Measurements from ENCODE around the gene MYCN.

MYCN gene

GRCh38 chr2:15979051-15979758, 38.9 kb downstream of the MYCN start:
- no peak for DNase-seq (ENCODE audit: low read depth)

GRCh38 chr2:15979759-15980604, 39.6 kb downstream of the MYCN start:
- no peak for DNase-seq (ENCODE audit: low read depth)

DNA sequence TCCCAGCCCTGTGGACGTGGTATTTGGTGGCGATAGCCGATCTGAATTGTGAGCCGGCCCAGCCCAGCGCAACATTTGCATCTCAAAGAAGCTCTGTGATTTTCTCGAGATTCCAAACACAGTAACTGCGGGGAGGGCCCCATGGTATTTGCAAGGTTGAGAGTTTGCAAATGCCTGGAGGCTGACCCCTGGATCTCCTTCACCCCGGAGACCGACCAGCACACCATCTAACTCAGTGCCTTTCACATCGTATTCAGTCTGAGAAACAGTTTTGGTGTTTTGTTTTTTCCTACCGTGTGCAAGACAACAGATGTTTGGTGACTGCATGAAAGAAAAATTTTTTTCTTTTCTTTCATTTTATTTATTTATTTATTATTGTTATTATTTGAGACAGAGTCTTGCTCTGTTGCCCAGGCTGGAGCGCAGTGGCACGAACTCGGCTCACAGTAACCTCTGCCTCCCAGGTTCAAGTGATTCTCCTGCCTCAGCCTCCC, 40.3 kb downstream of the MYCN start:
- DNase-seq (ENCODE audit: low read depth), result no peak

GRCh38 chr2:15981646-15982045, 41.3 kb downstream of the MYCN start:
- no peak for DNase-seq (ENCODE audit: low read depth)

DNA sequence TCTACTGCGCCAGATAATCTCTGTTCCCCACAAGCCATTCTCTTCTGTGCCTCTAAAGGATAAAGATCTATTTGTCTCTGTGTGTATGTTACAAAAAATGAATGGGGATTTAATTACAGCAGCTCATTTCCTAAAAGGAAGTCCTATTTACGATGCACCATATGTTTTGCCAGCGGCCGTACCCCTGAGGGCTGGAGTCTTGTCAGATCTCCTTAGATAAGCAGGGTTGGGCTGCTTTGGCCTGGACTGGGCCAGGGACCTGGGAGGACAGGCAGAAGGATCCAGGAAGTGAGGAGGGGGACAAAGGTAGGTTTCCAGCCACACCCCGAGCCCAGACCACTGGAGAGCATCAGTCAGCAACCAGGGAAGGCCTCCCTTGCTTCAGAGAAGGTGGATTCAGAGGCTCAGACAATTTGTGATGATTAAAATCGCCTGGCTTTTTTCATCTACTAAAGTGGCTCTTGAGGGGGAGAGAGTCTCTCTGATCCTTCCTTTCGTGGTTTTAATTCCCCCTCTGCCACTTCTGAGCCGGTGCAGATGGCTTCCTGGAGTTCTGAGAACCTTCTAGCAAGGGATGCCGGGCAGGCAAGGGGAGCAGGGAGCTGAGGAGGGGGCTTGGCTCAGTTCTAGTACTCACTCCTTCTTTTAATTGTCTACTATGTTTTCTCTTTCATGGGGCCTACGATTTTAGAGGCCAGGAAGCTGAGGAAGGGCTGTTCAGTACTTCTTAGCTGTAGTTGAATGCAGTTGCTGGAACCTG, 42.1 kb downstream of the MYCN start:
- DNase-seq (ENCODE audit: low read depth), result no peak

GRCh38 chr2:15983496-15983895, 43.1 kb downstream of the MYCN start:
- no peak for DNase-seq (ENCODE audit: low read depth)

DNA sequence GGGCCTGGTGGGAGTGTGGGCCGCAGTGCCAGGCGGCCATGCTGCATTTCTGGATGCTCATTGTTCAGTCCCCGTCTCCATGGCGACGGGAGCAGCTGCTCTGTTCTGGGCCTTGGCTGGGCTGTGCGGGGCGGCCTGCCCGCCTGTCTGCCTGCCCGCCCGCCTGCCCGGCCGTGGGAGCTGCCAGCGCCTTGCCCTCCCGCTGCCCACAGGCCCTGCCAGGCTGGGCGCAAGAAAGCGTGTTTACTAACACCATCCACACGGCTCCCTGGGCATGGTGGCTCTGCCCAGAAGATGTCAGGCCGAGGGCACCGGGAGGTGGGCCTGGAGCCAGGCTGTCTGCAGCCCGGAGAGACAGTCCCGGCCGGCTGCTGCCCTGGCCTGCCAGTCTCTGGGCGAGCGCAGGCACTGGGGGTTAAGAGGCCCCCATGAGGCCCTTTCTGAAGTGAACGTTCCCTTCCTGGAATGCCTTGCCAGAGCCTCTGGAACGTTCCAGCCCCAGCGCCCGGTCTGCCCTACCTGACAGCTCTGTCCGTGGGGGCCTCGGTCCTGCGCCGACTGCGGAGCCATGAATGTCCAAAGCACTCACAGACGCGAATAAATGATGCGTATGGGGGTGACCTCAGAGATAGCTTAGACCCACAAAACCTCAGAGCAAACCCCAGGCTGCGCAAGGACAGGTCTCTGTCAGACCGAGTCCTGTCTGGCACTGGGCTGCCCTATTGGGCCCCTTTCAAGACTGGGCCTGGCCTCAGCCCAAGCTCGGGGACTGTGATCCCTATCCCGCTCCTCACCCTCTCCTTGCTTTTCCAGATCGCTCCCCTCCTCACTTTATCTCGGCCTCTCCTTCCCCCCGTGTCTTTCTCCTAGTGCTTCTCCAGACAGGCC, 44.3 kb downstream of the MYCN start:
- no peak for DNase-seq (ENCODE audit: low read depth)

DNA sequence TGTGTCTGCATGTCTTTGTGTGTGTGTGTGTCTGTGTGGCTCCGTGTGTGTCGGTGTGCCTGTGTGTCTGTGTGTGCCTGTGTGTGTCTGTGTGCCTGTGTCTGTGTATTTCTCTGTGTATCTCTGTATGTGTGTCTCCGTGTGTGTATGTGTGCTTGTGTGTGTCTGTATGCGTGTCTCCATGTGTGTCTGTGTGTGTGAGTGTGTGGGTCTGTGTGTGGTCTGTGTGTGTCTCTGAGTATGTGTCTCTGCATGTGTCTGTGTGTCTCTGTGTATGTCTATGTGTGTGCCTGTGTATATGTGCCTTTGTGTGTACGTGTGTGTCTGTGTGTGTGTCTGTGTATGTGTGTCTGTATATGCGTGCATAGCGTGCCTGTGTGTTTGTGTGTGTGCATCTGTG, 45.2 kb downstream of the MYCN start:
- DNase-seq (ENCODE audit: low read depth), result no peak

DNA sequence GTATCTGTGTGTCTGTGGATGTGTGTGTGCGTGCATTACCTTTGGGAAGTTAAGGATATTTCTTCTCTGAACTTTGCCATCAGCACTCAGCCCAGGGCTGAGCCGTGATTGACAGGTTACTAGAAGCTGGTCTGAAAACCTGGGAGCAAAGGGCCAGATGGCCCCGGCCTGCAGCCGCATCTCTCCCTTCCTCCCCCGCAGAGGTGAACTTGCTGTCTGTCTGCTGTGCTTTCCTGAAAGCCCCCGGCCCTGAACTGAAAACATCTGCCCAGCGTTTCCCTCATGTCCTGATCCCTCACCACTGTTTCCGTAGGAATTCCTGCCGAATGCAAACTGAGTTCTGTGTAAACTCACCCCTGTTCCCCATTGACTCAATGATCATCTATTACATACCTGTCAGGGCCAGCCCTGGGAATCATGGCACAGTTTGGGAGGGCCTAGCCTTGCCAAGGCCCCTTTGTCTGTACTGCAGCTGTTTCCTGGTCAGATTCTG, 45.8 kb downstream of the MYCN start:
- no peak for DNase-seq (ENCODE audit: low read depth)

GRCh38 chr2:15986644-15987043, 46.3 kb downstream of the MYCN start:
- DNase-seq (ENCODE audit: low read depth), result no peak

GRCh38 chr2:15988733-15989132, 48.4 kb downstream of the MYCN start:
- no peak for DNase-seq (ENCODE audit: low read depth)

- DNase-seq (ENCODE audit: low read depth), result no peak
Observed at GRCh38 chr2:15989559-15989958, 49.2 kb downstream of the MYCN start.

DNA sequence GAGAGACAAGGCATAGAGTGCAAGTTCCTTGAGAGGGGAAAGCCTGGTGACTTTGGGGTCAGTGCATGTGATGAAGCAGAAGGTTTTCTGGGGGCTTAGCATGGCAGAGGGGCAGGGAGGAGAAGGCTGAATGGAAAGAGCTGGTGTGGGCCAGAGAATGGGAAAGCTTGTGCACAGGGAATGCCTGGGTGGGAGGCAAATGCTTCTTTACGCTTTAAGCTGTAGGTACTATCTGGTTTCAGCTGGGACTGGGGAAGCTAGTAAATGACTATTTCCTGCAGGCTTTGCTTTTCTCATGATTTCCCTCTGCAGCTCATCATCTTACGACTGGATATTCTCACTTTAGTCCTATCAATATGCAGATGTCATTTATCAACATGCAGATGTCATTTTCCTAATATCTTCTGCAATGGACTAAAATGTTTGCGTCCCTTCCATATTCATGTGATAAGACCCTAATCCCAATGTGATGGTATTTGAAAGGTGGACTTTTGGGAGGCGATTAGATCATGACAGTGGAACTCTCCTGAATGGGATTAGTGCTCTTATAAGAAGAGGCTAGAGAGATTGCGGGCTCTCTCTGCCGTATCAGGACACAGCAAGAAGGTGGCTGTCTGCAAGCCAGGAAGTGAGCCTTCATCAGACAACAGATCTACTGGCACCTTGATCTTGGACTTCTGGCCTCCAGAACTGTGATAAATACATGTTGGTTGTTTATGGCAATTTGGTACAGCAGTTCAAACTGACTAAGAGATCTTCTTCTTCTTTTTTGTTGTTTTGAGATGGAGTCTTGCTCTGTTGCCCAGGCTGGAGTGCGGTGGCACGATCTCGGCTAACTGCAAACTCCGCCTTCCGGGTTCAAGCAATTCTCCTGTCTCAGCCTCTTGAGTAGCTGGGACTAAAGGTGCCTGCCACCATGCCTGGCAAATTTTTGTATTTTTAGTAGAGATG, 50.1 kb downstream of the MYCN start:
- no peak for DNase-seq (ENCODE audit: low read depth)

GRCh38 chr2:15991231-15991630, 50.9 kb downstream of the MYCN start:
- DNase-seq (ENCODE audit: low read depth), result no peak

DNA sequence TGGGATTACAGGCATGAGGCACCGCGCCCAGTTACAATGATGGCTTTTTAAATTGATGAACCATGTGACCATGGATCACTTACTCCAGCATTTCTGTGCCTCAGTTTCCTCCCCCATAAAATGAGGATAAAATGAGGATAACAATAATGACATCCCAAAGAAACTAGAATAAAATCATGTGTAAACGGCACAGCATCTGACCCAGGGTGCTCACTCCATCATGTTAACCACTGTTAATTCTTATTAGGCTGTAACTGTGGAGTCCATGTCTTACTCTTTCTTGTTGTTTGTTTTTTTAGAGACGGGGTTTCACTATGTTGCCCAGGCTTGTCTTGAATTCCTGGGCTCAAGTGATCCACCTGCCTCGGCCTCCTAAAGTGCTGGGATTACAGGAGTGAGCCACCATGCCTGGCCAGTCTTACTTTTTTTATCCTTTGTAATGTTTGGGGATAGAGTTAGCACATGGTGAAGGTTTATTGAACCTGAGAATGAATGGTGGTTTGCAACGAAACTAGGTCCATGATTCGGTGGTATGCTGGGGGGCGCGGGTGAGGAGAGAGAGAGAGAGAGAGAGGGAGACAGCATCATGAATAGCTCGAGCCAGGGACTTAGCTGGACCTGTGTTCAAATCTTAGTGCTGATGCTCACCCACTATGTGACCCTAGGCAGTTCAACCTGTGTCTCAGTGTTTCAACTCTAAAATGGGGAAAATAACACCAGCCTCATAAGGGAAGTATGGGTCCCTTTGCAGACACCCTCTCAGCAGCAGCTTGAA, 52.3 kb downstream of the MYCN start:
- no peak for DNase-seq (ENCODE audit: low read depth)

GRCh38 chr2:15993232-15993610, 52.9 kb downstream of the MYCN start:
- no peak for DNase-seq (ENCODE audit: low read depth)

DNA sequence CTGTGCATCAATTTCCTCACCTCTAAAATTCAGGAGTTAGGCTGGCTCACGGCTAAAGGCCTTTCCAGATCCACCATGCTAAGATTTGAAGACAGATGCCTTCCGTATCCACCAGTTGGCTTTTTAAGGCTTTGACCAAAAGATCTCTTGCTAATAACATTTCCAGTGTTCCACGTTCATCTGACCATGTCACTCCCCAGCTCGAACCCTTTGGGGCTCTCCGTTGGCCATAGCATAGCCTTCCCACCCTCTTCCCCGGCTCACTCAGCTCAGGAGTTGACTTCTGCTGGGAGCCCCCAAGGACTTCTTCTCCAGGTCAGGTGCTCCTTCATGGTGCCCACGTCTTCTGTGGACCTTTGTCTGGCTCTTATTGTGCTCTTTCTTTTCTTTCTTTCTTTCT, 53.3 kb downstream of the MYCN start:
- no peak for DNase-seq (ENCODE audit: low read depth)

DNA sequence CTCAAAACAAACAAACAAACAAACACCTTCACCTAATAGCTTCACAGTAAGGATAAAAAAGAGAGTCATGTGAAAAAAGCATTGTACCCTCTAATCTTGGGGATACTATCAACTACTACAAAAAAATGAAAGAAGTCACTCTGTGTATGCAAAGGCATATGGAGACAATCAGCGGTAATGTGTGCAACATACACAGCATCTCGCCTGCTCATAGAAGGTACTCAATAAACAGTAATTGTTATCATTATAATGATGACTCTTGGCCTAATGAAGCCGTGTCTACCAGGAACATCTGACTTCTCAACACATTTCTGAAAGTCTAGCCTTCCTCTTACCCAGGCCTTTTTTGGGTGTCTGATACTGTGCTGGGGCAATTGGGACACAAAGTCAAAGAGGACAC, 55.3 kb downstream of the MYCN start:
- DNase-seq (ENCODE audit: low read depth), result no peak
